Ammon's horn (tissue), 1 donor: ENCODE measurements around the gene TNKS2.
A peak's percentile ranks its signal among the peaks of the same experiment; 100 is the strongest.
"Not testable (repeated sequence)": the region's sequence is repeated elsewhere in the genome, so short reads cannot be mapped to it uniquely, and the experiment has no call there.

Experiments used
- DNase-seq: peaks from one replicate; pipeline ENCODE4 v3.0.0-alpha.2; 2016; ENCODE audit warnings: low spot score

TNKS2 gene

DNA sequence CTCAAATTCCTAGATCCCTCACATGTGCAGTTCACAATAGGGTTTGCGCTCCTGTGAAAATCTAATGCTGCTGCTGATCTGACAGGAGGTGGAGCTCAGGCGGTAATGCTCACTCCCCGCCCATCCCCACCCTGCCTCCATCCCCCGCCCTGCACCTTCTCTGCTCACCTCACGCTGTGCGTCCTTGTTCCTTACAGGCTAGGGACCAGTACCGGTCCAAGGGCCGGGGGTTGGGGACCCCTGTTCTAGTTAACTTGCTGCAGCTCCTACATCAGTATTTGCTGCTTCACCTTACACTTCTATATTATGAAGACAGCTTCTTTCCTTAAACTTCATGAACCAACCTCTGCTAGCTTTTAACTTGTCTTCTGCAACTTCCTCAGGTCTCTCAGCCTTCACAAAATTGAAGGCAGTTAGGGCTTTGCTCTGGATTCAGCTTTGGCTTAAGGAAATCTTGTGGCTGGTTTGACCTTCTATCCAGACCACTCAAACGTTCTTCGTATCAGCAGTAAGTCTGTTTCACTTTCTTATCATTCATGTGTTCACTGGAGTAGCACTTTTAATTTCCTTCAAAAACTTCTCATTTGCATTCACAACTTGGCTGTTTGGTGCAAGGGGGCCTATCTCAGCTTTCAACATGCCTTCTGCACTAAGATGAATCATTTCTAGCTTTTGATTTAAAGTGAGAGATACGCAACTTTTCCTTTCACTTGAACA lies 1.7 kb upstream of the TNKS2 start:
- peak; percentile 33 for DNase-seq

DNA sequence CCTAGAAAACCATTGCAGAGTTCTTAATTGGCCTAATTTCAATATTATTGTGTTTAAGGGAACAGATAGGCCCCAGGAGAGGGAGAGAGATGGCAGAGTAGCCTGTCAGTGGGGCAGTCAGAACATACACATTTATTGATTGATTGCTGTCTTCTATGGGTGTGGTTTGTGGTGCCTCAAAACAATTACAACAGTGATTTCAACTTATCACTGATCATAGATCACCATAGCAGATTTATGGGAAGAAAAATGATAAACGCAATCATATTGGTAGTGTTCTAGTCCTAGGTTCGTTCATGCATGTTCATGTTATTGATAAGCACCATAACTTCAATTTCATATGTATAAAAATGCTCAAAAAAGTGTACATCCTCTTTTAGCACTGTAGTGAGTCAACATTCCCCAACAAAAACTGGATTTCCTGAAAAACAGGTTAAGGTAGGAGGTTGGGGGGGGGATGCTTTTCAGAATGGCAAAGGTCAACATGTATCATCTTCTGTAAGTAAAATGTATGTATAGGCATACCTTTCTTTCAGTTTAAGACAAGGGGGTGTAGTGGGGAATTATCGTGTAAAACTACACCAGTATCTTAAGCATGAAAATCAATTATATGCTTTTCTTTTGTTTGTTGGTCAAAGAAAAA lies 1.1 kb upstream of the TNKS2 start:
- no peak for DNase-seq

DNA sequence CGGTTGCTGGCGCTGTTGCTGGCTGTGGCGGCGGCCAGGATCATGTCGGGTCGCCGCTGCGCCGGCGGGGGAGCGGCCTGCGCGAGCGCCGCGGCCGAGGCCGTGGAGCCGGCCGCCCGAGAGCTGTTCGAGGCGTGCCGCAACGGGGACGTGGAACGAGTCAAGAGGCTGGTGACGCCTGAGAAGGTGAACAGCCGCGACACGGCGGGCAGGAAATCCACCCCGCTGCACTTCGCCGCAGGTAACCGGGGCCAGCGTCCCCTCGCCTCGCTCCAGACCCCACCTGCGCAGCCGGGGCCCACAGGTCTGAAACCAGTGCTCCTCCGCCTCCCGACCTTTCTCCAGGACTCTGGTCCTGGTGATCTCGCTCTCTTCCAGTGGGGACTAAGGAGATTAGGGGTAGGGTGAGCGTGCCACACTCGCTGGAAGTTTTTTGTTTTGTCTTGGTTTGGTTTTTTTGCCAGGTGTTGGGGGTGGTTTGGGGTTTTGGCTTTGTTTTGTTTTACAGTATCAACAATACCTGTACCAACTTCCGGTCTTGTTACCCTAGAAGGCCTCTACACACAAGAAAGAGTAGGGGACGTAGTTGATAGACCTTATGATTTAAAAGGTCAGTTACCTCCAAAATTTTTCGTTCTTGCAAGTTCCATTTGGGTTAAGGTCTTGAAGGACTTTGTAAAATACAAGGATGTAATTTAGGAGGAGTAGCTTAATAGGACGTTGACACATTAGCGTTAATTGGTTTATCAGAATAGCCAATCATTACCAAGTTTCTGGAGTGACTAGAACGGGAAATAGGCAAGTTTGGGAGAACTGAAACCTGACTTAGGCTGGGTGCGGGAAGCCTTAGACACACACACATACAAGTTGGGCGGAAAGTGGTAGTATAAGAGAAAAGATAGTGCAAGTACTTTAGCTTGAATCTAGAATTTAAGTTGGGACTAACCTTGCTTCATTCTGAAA lies 704 bp downstream of the TNKS2 start:
- DNase-seq = peak; percentile 67

GRCh38 chr10:91799612-91799975 lies 1.4 kb downstream of the TNKS2 start:
- DNase-seq = no peak

DNA sequence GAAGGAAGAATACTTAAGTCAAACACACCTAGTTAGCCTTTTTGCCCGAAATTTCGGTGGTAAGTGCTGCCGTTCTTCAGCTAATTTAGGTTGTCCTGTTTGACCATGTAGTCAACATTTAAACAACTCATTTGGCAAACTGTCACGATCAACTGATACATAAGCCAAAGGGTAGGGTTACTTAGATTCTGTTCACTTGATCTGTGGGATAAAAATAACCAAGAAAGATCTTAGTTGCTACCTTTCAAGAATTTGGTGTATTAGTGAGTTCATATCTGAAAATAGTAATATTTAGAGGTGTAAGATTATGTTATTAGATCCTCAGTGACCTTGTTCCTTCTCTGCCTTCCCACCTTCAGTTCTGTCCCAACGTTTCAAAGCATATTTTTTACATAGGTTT lies 2.0 kb downstream of the TNKS2 start:
- no peak for DNase-seq

GRCh38 chr10:91800756-91801155 lies 2.5 kb downstream of the TNKS2 start:
- no peak for DNase-seq

- no peak for DNase-seq
These were observed 5.3 kb downstream of the TNKS2 start for GRCh38 chr10:91803386-91804125.

- DNase-seq = no peak
These were observed 5.9 kb downstream of the TNKS2 start for GRCh38 chr10:91804126-91804510.

- DNase-seq = no peak
These were observed 7.0 kb downstream of the TNKS2 start for GRCh38 chr10:91805110-91805838.

DNA sequence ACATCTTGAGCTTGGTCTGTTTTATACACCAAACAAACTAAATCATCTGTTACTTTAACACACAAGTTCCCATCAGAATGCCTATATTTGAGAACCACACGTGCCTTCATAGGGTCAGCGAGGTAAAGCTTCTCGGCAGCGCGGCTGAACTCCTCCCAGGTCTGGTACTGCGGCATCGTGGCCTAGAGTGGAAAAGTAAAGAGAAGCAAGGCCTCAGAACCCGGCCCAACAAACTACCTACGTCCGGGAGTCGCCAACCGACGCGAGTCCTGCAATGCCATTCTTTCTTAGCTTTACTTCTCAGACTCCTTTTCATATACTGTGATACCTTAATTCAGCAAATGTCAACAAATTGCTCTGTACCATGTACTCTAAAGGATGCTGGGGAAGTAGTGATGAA lies 9.0 kb downstream of the TNKS2 start:
- not testable (repeated sequence) for DNase-seq

- DNase-seq = no peak
These were observed 15.0 kb downstream of the TNKS2 start for GRCh38 chr10:91813251-91813650.

GRCh38 chr10:91816981-91817380 lies 18.8 kb downstream of the TNKS2 start:
- peak; percentile 60 for DNase-seq

DNA sequence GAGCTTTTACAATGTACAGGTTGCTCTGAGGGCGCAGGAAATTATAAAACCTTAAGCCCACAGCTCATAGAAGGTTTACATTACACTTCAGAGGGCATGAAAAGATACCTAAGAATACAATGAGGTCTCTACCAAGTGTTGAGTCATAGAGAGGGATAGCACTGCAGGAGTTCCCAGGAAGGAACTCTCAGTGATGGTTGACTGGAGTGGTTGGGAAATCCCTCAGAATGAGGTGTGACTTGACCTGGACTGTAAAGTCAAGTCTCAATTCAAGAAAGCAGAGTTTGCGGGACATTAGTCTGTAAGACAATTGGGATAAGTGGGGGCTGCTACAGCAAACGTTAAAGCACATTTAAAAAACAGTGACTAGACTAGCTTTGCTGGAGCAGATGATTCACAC lies 21.9 kb downstream of the TNKS2 start:
- DNase-seq = no peak

DNA sequence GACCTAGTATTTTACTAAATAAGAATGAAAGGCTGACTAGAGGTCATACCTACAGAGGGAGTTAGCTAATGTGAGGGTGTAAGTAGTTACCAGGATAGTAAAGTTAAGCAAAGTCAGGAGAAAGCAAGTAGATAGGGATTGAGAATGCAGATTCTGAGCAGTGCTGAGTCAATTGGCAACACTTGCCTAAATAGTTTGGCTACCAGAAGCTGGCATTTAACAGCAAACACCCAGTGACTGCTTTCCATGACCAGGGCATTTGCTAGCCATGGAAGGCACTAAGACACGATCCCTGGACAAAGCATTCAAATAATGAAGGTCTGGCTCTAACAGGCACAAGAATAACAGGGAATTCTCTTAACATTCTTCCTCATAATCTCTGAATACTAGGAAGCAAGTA lies 25.9 kb downstream of the TNKS2 start:
- no peak for DNase-seq

DNA sequence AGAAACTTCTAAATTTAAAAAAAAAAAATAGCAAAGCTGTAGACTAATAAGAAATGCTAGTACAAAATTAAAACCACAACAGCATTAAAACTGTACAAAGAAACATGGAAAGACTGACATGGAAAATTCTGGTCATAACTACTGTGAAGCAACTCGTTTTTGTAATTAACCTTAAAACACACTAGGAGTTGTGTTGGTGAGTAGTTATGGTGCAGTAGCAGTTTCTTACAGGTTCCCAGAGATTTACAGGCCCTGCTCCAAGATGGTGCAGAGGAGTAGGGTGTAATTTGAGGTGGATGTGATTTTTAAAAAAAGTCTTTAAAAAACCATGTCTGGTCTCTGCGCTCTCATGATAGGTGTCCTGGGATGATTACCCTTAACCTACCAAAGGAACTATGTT lies 31.0 kb downstream of the TNKS2 start:
- no peak for DNase-seq

DNA sequence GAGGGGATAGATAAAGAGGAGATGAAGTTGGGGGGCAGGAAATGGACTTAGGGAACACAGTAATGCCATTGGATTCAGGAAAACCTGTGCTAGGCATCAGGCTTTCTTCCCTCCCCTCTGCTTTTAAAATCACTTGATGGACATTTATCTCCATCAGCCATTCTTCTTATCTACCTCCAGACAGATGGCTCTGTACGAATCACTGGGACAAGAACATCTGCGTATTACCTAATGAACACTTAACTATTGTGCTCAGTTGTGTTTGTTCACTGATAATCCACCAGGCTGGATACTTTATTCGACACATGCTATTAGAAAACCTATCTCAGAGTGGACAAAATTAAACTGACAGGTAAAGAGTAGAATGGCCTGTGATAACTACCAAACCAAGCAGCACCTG lies 40.0 kb downstream of the TNKS2 start:
- no peak for DNase-seq

GRCh38 chr10:91843083-91843482 lies 44.9 kb downstream of the TNKS2 start:
- no peak for DNase-seq

DNA sequence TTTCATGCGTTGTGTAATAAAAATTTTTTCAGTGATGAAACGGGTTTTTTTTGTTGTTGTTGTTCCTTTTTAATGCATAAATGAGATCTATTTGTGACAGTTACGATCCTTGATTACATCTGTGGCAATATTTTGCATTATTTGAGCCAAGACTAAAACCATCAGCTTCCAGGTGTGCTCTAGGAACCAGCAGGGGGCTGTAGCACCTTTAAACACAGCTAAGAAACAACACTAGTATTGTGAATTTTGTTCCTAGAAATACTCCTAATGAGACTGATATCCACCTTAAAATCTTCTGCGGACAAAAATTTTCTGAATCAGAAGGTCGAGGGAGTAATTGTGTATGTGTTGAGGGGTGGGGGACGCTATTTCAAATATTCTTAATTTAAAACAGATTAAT lies 58.4 kb downstream of the TNKS2 start:
- DNase-seq = no peak

- no peak for DNase-seq
These were observed 62.7 kb downstream of the TNKS2 start for GRCh38 chr10:91860885-91861284.

- DNase-seq = no peak
These were observed 65.9 kb downstream of the TNKS2 start for GRCh38 chr10:91864099-91864498.

- no peak for DNase-seq
These were observed 66.5 kb downstream of the TNKS2 start for GRCh38 chr10:91864744-91865143.
